Stimulated activated CD4-positive, alpha-beta T cell treated with anti-CD3 and anti-CD28 coated beads, Interleukin-1b, Interleukin-23, amount 100 ng/mL, for 1 hour (primary cell): Measurements from ENCODE around the gene TNFAIP6.
"Not testable (repeated sequence)": the region's sequence is repeated elsewhere in the genome, so short reads cannot be mapped to it uniquely, and the experiment has no call there.

Experiments used
- DNase-seq, 2 donors: peaks; one replicate each; pipeline ENCODE4 v3.0.0-alpha.2; 2020; ENCODE audit warnings: low read depth in 2 of 2

The TNFAIP6 gene

GRCh38 chr2:151357359-151357758 lies at the start of gene TNFAIP6:
Gene TNFAIP6, plus strand, starts transcription at chr2:151357592. Its CDS starts 75 bp downstream, at chr2:151357667.
- DNase-seq: no peak

- DNase-seq: not testable (repeated sequence)
Measured at GRCh38 chr2:151310313-151310712, 47.1 kb upstream of the TNFAIP6 start.

GRCh38 chr2:151312440-151312839 lies 45.0 kb upstream of the TNFAIP6 start:
- DNase-seq: not testable (repeated sequence)

- DNase-seq: no peak
Measured at GRCh38 chr2:151315381-151315903, 42.0 kb upstream of the TNFAIP6 start.

GRCh38 chr2:151325581-151326095 lies 31.8 kb upstream of the TNFAIP6 start:
- DNase-seq: no peak

- no peak for DNase-seq
Measured at GRCh38 chr2:151326554-151326953, 30.8 kb upstream of the TNFAIP6 start.

- DNase-seq: no peak
Measured at GRCh38 chr2:151329998-151330397, 27.4 kb upstream of the TNFAIP6 start.

- DNase-seq: no peak
Measured at GRCh38 chr2:151333083-151333482, 24.3 kb upstream of the TNFAIP6 start.

- no peak for DNase-seq
Measured at GRCh38 chr2:151334082-151334815, 23.1 kb upstream of the TNFAIP6 start.

- DNase-seq: no peak
Measured at GRCh38 chr2:151336863-151337371, 20.5 kb upstream of the TNFAIP6 start.

GRCh38 chr2:151337643-151338042 lies 19.7 kb upstream of the TNFAIP6 start:
- no peak for DNase-seq

- DNase-seq: no peak
Measured at GRCh38 chr2:151338115-151338514, 19.3 kb upstream of the TNFAIP6 start.

- no peak for DNase-seq
Measured at GRCh38 chr2:151343073-151343472, 14.3 kb upstream of the TNFAIP6 start.

- DNase-seq: not testable (repeated sequence)
Measured at GRCh38 chr2:151344191-151344590, 13.2 kb upstream of the TNFAIP6 start.

GRCh38 chr2:151344906-151345305 lies 12.5 kb upstream of the TNFAIP6 start:
- DNase-seq: no peak

GRCh38 chr2:151347294-151347693 lies 10.1 kb upstream of the TNFAIP6 start:
- no peak for DNase-seq

- no peak for DNase-seq
Measured at GRCh38 chr2:151347906-151348305, 9.5 kb upstream of the TNFAIP6 start.

GRCh38 chr2:151350579-151351195 lies 6.7 kb upstream of the TNFAIP6 start:
- no peak for DNase-seq

- no peak for DNase-seq
Measured at GRCh38 chr2:151353995-151354394, 3.4 kb upstream of the TNFAIP6 start.

GRCh38 chr2:151354807-151355206 lies 2.6 kb upstream of the TNFAIP6 start:
- no peak for DNase-seq

GRCh38 chr2:151358166-151358970 lies 976 bp downstream of the TNFAIP6 start:
- DNase-seq: no peak
